ENCODE results near the gene CTNNA1.

The CTNNA1 gene

GRCh38 chr5:138945421-138946240 lies 192.4 kb downstream of the CTNNA1 start:
- in situ Hi-C loops (cut with MboI; ENCODE audit: low pct_unique_long_range_greater_than_20kb, low sequenced_read_pairs, unreplicated experiment), result no loop called here
- no peak for DNase-seq (ENCODE audit: low spot score)
- TF ChIP-seq CTCF (IDR thresholded peaks at IDR 0.05; ENCODE audit: extremely low read depth, insufficient read depth, missing control alignments), result no peak

- in situ Hi-C loops (cut with MboI; ENCODE audit: low pct_unique_long_range_greater_than_20kb, low sequenced_read_pairs, unreplicated experiment), result no loop called here
- no peak for TF ChIP-seq CTCF (IDR thresholded peaks at IDR 0.05; ENCODE audit: extremely low read depth, insufficient read depth, missing control alignments)
- no peak for DNase-seq (ENCODE audit: low spot score)
Measured at GRCh38 chr5:138946241-138946623, 193.0 kb downstream of the CTNNA1 start.

- no peak for DNase-seq (ENCODE audit: low spot score)
- no peak for TF ChIP-seq CTCF (IDR thresholded peaks at IDR 0.05; ENCODE audit: extremely low read depth, insufficient read depth, missing control alignments)
- in situ Hi-C loops (cut with MboI; ENCODE audit: low pct_unique_long_range_greater_than_20kb, low sequenced_read_pairs, unreplicated experiment), result no loop called here
Measured at GRCh38 chr5:138946831-138947560, 193.8 kb downstream of the CTNNA1 start.

- no peak for TF ChIP-seq CTCF (IDR thresholded peaks at IDR 0.05; ENCODE audit: extremely low read depth, insufficient read depth, missing control alignments)
- DNase-seq (ENCODE audit: low spot score), result no peak
- in situ Hi-C loops (cut with MboI; ENCODE audit: low pct_unique_long_range_greater_than_20kb, low sequenced_read_pairs, unreplicated experiment), result no loop called here
Measured at GRCh38 chr5:138947780-138948179, 194.6 kb downstream of the CTNNA1 start.

- in situ Hi-C loops (cut with MboI; ENCODE audit: low pct_unique_long_range_greater_than_20kb, low sequenced_read_pairs, unreplicated experiment), result no loop called here
- no peak for DNase-seq (ENCODE audit: low spot score)
- TF ChIP-seq CTCF (IDR thresholded peaks at IDR 0.05; ENCODE audit: extremely low read depth, insufficient read depth, missing control alignments), result no peak
Measured at GRCh38 chr5:138948471-138949222, 195.4 kb downstream of the CTNNA1 start.

- TF ChIP-seq CTCF (IDR thresholded peaks at IDR 0.05; ENCODE audit: extremely low read depth, insufficient read depth, missing control alignments), result no peak
- DNase-seq (ENCODE audit: low spot score), result no peak
- in situ Hi-C loops (cut with MboI; ENCODE audit: low pct_unique_long_range_greater_than_20kb, low sequenced_read_pairs, unreplicated experiment), result no loop called here
Measured at GRCh38 chr5:138949223-138949574, 196.0 kb downstream of the CTNNA1 start.

Data from GM13977 (cell line).